Endodermal cell (in vitro differentiated cells): ENCODE data around the gene RHOH. TPM values are rescaled to one million over a fixed set of nuclear protein-coding genes. Genes with fewer than 3 reads are reported as not detected.
"Not testable (repeated sequence)": the region's sequence is repeated elsewhere in the genome, so short reads cannot be mapped to it uniquely, and the experiment has no call there.

ENCODE experiments used
- DNase-seq: peaks from one replicate; pipeline ENCODE4 v3.0.0-alpha.2; 2017
- H3K27ac ChIP-seq: 2 replicates; pipeline ENCODE4 v1.5.1; 2013; ENCODE audit warnings: mild to moderate bottlenecking, low read depth, low read length, moderate library complexity
- H3K27me3 ChIP-seq: 2 replicates; pipeline ENCODE4 v1.6.1; 2013; ENCODE audit warnings: mild to moderate bottlenecking, low read length, moderate library complexity; ENCODE audit not compliant: insufficient read depth, control insufficient read depth, poor library complexity, severe bottlenecking
- H3K36me3 ChIP-seq: 2 replicates; pipeline ENCODE4 v1.7.0; 2013; ENCODE audit warnings: mild to moderate bottlenecking, low read length, moderate library complexity; ENCODE audit not compliant: control insufficient read depth, insufficient read depth
- H3K4me1 ChIP-seq: one replicate; pipeline ENCODE4 v1.7.0; 2013; ENCODE audit warnings: low read length; ENCODE audit not compliant: control insufficient read depth, insufficient read depth
- H3K4me3 ChIP-seq: 2 replicates; pipeline ENCODE4 v1.5.1; 2013; ENCODE audit warnings: mild to moderate bottlenecking, low read length, moderate library complexity
- H3K9ac ChIP-seq: 2 replicates; pipeline ENCODE4 v1.6.1; 2013; ENCODE audit warnings: mild to moderate bottlenecking, low read length, moderate library complexity; ENCODE audit not compliant: poor library complexity, severe bottlenecking; ENCODE audit errors: extremely low read depth
- H3K9me3 ChIP-seq: 2 replicates; pipeline ENCODE4 v1.6.1; 2013; ENCODE audit warnings: mild to moderate bottlenecking, low read length, moderate library complexity; ENCODE audit not compliant: control insufficient read depth
- H3K27ac Mint-ChIP-seq: 2 replicates; pipeline ENCODE4 v1.8.0; 2020; ENCODE audit warnings: mixed read lengths
- H3K27me3 Mint-ChIP-seq: 2 replicates; pipeline ENCODE4 v1.8.0; 2021; ENCODE audit warnings: mild to moderate bottlenecking, mixed read lengths; ENCODE audit not compliant: insufficient read depth
- H3K36me3 Mint-ChIP-seq: 2 replicates; pipeline ENCODE4 v1.8.0; 2020; ENCODE audit warnings: low read depth, mixed read lengths
- H3K4me1 Mint-ChIP-seq: 2 replicates; pipeline ENCODE4 v1.8.0; 2020; ENCODE audit warnings: mixed read lengths
- H3K4me3 Mint-ChIP-seq: 2 replicates; pipeline ENCODE4 v1.8.0; 2020; ENCODE audit warnings: mild to moderate bottlenecking, moderate library complexity, mixed read lengths
- H3K9me3 Mint-ChIP-seq: 2 replicates; pipeline ENCODE4 v1.8.0; 2020; ENCODE audit warnings: mild to moderate bottlenecking, mixed read lengths
- CTCF ChIP-seq: fragments of 200-600 bp; sonication (generic); conservative IDR thresholded peaks from 2 replicates; pipeline ENCODE4 v1.5.0; 2021; ENCODE audit warnings: antibody characterized with exemption, mild to moderate bottlenecking
- WGBS, 2 experiments: methylation state at CpG; one replicate each; pipeline versions ENCODE4 v1.1.5 to v1.1.7; 2013; ENCODE audit warnings: missing lambda C conversion rate in 2 of 2, mixed read lengths in 1 of 2; ENCODE audit not compliant: insufficient coverage in 1 of 2, insufficient read length in 1 of 2; 5-methylcytosine and 5-hydroxymethylcytosine counted together
- total RNA-seq, 2 donors: library from RNA; stranded (reverse); fragmentation: NEBNext Ultra II Directional in 1 of 2; extraction: Animal tissue kit (Norgen Biotek cat#: 25700) in 1 of 2; gene quantifications; 2 replicates in 1 of 2; 3 replicates in 1 of 2; pipeline ENCODE4 v1.2.1, GENCODE V29; 2021

Gene RHOH
- total RNA-seq, 2 donors from 2014 or later: 2.9 to 9.4 TPM

- Histone ChIP-seq H3K4me1 (no peaks in the 10 kb centered on the region), H3K36me3 (no peaks in the 10 kb centered on the region), H3K27ac (no peak overlapping the region), H3K4me3 (no peak overlapping the region), H3K9me3 (no peaks in the 10 kb centered on the region), H3K9ac (no peak overlapping the region), H3K27me3 (no peaks in the 10 kb centered on the region)
- H3K9me3 Mint-ChIP-seq: no peaks in the 10 kb centered on the region
- H3K27ac Mint-ChIP-seq: no peak overlapping the region
- TF ChIP-seq CTCF: no peak
- no peaks in the 10 kb centered on the region for H3K36me3 Mint-ChIP-seq
- DNase-seq: no peak
- WGBS, 2 experiments: 93 to 100% methylated on average over 3 of the region's 3 CpGs
- H3K27me3 Mint-ChIP-seq: peaks cover 5% of the 10 kb centered on the region
- peaks cover 5% of the 10 kb centered on the region for H3K4me1 Mint-ChIP-seq
- no peak overlapping the region for H3K4me3 Mint-ChIP-seq
These were observed 84.3 kb downstream of the RHOH start for GRCh38 chr4:40281099-40281498.

GRCh38 chr4:40281913-40282312, 85.1 kb downstream of the RHOH start:
- WGBS, 2 experiments: 92 to 100% methylated on average over 3 to 5 of the region's 5 CpGs
- Mint-ChIP-seq H3K9me3 (no peaks in the 10 kb centered on the region), H3K4me1 (peaks cover 5% of the 10 kb centered on the region), H3K27ac (no peak overlapping the region), H3K27me3 (peaks cover 5% of the 10 kb centered on the region), H3K4me3 (no peak overlapping the region), H3K36me3 (no peaks in the 10 kb centered on the region)
- Histone ChIP-seq H3K27ac (no peak overlapping the region), H3K27me3 (no peaks in the 10 kb centered on the region), H3K4me1 (no peaks in the 10 kb centered on the region), H3K9me3 (no peaks in the 10 kb centered on the region), H3K36me3 (no peaks in the 10 kb centered on the region), H3K4me3 (no peak overlapping the region), H3K9ac (no peak overlapping the region)
- no peak for TF ChIP-seq CTCF
- no peak for DNase-seq

- WGBS, 2 experiments: 85 to 91% methylated on average over 3 to 7 of the region's 7 CpGs
- H3K9ac ChIP-seq, H3K36me3 ChIP-seq, H3K27ac Mint-ChIP-seq, H3K9me3 Mint-ChIP-seq, H3K27me3 ChIP-seq, H3K4me1 ChIP-seq, H3K4me3 ChIP-seq, H3K4me1 Mint-ChIP-seq, H3K27me3 Mint-ChIP-seq, DNase-seq, H3K36me3 Mint-ChIP-seq, H3K27ac ChIP-seq, H3K9me3 ChIP-seq, H3K4me3 Mint-ChIP-seq: not testable (repeated sequence)
These were observed 86.0 kb downstream of the RHOH start for GRCh38 chr4:40282857-40283256.

GRCh38 chr4:40283413-40283812, 86.6 kb downstream of the RHOH start:
- WGBS, 2 experiments: 83 to 92% methylated on average over 7 to 10 of the region's 10 CpGs
- Histone ChIP-seq H3K9ac (no peak overlapping the region), H3K4me1 (no peaks in the 10 kb centered on the region), H3K27ac (no peak overlapping the region), H3K4me3 (no peak overlapping the region), H3K9me3 (no peaks in the 10 kb centered on the region), H3K36me3 (no peaks in the 10 kb centered on the region), H3K27me3 (no peaks in the 10 kb centered on the region)
- H3K4me3 Mint-ChIP-seq: no peak overlapping the region
- peaks cover 5% of the 10 kb centered on the region for H3K27me3 Mint-ChIP-seq
- no peaks in the 10 kb centered on the region for H3K9me3 Mint-ChIP-seq
- peaks cover 5% of the 10 kb centered on the region for H3K4me1 Mint-ChIP-seq
- no peak for DNase-seq
- H3K36me3 Mint-ChIP-seq: no peaks in the 10 kb centered on the region
- no peak overlapping the region for H3K27ac Mint-ChIP-seq
- no peak for TF ChIP-seq CTCF
